ENCODE data around the gene UNC50.

The UNC50 gene

GRCh38 chr2:98606431-98606830 is 2.0 kb upstream of the UNC50 start:
- TF ChIP-seq, protein P1, sequence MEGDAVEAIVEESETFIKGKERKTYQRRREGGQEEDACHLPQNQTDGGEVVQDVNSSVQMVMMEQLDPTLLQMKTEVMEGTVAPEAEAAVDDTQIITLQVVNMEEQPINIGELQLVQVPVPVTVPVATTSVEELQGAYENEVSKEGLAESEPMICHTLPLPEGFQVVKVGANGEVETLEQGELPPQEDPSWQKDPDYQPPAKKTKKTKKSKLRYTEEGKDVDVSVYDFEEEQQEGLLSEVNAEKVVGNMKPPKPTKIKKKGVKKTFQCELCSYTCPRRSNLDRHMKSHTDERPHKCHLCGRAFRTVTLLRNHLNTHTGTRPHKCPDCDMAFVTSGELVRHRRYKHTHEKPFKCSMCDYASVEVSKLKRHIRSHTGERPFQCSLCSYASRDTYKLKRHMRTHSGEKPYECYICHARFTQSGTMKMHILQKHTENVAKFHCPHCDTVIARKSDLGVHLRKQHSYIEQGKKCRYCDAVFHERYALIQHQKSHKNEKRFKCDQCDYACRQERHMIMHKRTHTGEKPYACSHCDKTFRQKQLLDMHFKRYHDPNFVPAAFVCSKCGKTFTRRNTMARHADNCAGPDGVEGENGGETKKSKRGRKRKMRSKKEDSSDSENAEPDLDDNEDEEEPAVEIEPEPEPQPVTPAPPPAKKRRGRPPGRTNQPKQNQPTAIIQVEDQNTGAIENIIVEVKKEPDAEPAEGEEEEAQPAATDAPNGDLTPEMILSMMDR (IDR thresholded peaks at IDR 0.05; ENCODE audit: low read length): no peak
- no peak for TF ChIP-seq EZH2 (IDR thresholded peaks at IDR 0.05; ENCODE audit: borderline replicate concordance, low read length)
- H3K9ac ChIP-seq (ENCODE audit: low read length): no peak overlapping the region; the same call in 1 of the 2 replicates
- peaks cover 16% of the 10 kb centered on the region for H3K79me2 ChIP-seq (ENCODE audit: insufficient read depth, low read length)
- no peaks in the 10 kb centered on the region for H3K9me3 ChIP-seq (ENCODE audit: low read length)
- H3K9me2 ChIP-seq (ENCODE audit: low read depth, low read length): no peaks in the 10 kb centered on the region
- H3K4me2 ChIP-seq (ENCODE audit: low read length): peak overlapping the region; percentile 98
- H3K27me3 ChIP-seq (ENCODE audit: insufficient read depth, low read length): no peaks in the 10 kb centered on the region
- H3K27ac ChIP-seq (ENCODE audit: low read depth, low read length, poor library complexity, severe bottlenecking): no peak overlapping the region
- H2AFZ ChIP-seq (ENCODE audit: low read length): no peak overlapping the region
- H3K4me1 ChIP-seq (ENCODE audit: insufficient read depth, low read length, severe bottlenecking): peaks cover 34% of the 10 kb centered on the region
- no peaks in the 10 kb centered on the region for H3F3A ChIP-seq (ENCODE audit: insufficient read depth, low read length)
- peaks cover 36% of the 10 kb centered on the region for H3K36me3 ChIP-seq (ENCODE audit: insufficient read depth, low read length)
- no peak overlapping the region for H3K4me3 ChIP-seq (ENCODE audit: low read depth, low read length, poor library complexity, severe bottlenecking)
- H4K20me1 ChIP-seq (ENCODE audit: insufficient read depth, low read length): no peaks in the 10 kb centered on the region

- Histone ChIP-seq H3K9ac (ENCODE audit: low read length) (peak overlapping the region; percentile 97), H3K9me2 (ENCODE audit: low read depth, low read length) (no peaks in the 10 kb centered on the region), H3K27me3 (ENCODE audit: insufficient read depth, low read length) (no peaks in the 10 kb centered on the region), H3K4me2 (ENCODE audit: low read length) (peak overlapping the region; percentile 98), H3K9me3 (ENCODE audit: low read length) (no peaks in the 10 kb centered on the region), H3K36me3 (ENCODE audit: insufficient read depth, low read length) (peaks cover 35% of the 10 kb centered on the region), H2AFZ (ENCODE audit: low read length) (no peak overlapping the region), H3K4me1 (ENCODE audit: insufficient read depth, low read length, severe bottlenecking) (peaks cover 34% of the 10 kb centered on the region), H3K79me2 (ENCODE audit: insufficient read depth, low read length) (peaks cover 16% of the 10 kb centered on the region), H3K4me3 (ENCODE audit: low read depth, low read length, poor library complexity, severe bottlenecking) (peak overlapping the region; percentile 96), H3F3A (ENCODE audit: insufficient read depth, low read length) (no peaks in the 10 kb centered on the region), H4K20me1 (ENCODE audit: insufficient read depth, low read length) (no peaks in the 10 kb centered on the region), H3K27ac (ENCODE audit: low read depth, low read length, poor library complexity, severe bottlenecking) (no peak overlapping the region)
- TF ChIP-seq EZH2 (IDR thresholded peaks at IDR 0.05; ENCODE audit: borderline replicate concordance, low read length): no peak
- TF ChIP-seq, protein P1 (IDR thresholded peaks at IDR 0.05; ENCODE audit: low read length): no peak
Observed at GRCh38 chr2:98607104-98607503, 1.3 kb upstream of the UNC50 start.

- H3K9ac ChIP-seq (ENCODE audit: low read length): peak overlapping the region; percentile 97
- peak overlapping the region; percentile 96 for H3K4me3 ChIP-seq (ENCODE audit: low read depth, low read length, poor library complexity, severe bottlenecking)
- H3K9me3 ChIP-seq (ENCODE audit: low read length): no peaks in the 10 kb centered on the region
- no peaks in the 10 kb centered on the region for H3K9me2 ChIP-seq (ENCODE audit: low read depth, low read length)
- peak overlapping the region; percentile 98 for H3K4me2 ChIP-seq (ENCODE audit: low read length)
- peak overlapping the region; percentile 8; the same call in 1 of the 2 replicates for H2AFZ ChIP-seq (ENCODE audit: low read length)
- H4K20me1 ChIP-seq (ENCODE audit: insufficient read depth, low read length): no peaks in the 10 kb centered on the region
- no peaks in the 10 kb centered on the region for H3F3A ChIP-seq (ENCODE audit: insufficient read depth, low read length)
- TF ChIP-seq, protein P1 (IDR thresholded peaks at IDR 0.05; ENCODE audit: low read length): no peak
- peaks cover 34% of the 10 kb centered on the region for H3K36me3 ChIP-seq (ENCODE audit: insufficient read depth, low read length)
- peak overlapping the region; percentile 28 for H3K27ac ChIP-seq (ENCODE audit: low read depth, low read length, poor library complexity, severe bottlenecking)
- peaks cover 16% of the 10 kb centered on the region for H3K79me2 ChIP-seq (ENCODE audit: insufficient read depth, low read length)
- no peaks in the 10 kb centered on the region for H3K27me3 ChIP-seq (ENCODE audit: insufficient read depth, low read length)
- H3K4me1 ChIP-seq (ENCODE audit: insufficient read depth, low read length, severe bottlenecking): peaks cover 34% of the 10 kb centered on the region
Observed at GRCh38 chr2:98607741-98608115, 661 bp upstream of the UNC50 start.
